ENCODE results near the gene SH3RF2. TPM values are rescaled to one million over a fixed set of nuclear protein-coding genes. Genes with fewer than 3 reads are reported as not detected.

Gene SH3RF2
- total and polyA plus RNA-seq, 2 of the 13 experiments (the other 11 are each of a cell fraction or from before 2014, with no cell fraction given) = 2.6 to 3.7 TPM

DNA sequence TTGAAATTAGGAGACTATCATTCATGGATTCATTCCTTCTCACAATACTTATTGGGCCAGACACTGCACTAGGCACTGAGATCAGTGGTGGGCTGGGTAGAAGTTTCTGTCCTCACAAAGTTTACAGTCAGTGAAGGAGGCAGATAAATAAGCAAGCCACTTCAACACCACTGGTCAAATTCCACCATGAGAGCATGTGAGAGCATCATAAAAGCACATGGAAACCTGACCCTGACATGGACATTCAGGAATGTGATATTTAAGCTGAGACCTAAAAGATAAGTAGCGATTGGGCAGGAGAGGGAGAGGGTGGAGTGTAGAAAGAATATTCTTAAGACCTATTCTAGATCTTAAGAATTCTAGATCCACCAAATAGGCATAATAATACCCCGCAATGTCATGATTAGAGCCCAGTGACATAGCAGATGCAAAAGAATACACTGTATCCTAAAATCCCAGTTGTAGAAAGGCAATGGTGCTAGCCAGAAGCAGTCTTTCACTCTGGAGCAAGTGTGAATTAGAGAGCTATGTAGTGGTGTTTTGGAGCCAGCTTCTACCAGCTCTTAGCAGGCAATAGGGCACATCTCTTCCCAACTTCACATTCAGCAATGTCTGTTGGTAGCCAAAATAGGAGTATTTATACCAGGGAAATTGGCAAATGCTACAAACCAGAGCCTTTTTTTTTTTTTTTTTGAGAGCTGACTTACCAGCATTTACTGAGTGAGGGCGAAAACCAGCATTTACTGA lies 46.4 kb downstream of the SH3RF2 start:
- in situ Hi-C loops (cut with HindIII; ENCODE audit: extremely low pct_ligation_motif_present, low pct_unique_long_range_greater_than_20kb) = loop anchor here (5.0 kb wide), 1 partner anchor 45 kb away; the partner anchor contains the start of gene SH3RF2
- no peak overlapping the region for H3K4me2 ChIP-seq (ENCODE audit: low read depth, low read length)
- TF ChIP-seq, protein P1, sequence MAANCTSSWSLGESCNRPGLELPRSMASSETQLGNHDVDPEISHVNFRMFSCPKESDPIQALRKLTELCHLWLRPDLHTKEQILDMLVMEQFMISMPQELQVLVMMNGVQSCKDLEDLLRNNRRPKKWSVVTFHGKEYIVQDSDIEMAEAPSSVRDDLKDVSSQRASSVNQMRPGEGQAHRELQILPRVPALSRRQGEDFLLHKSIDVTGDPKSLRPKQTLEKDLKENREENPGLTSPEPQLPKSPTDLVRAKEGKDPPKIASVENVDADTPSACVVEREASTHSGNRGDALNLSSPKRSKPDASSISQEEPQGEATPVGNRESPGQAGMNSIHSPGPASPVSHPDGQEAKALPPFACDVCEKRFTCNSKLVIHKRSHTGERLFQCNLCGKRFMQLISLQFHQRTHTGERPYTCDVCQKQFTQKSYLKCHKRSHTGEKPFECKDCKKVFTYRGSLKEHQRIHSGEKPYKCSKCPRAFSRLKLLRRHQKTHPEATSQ (CRISPR knock-in tag; IDR thresholded peaks at IDR 0.05; ENCODE audit: borderline replicate concordance) = no peak
- TF ChIP-seq, protein P2, sequence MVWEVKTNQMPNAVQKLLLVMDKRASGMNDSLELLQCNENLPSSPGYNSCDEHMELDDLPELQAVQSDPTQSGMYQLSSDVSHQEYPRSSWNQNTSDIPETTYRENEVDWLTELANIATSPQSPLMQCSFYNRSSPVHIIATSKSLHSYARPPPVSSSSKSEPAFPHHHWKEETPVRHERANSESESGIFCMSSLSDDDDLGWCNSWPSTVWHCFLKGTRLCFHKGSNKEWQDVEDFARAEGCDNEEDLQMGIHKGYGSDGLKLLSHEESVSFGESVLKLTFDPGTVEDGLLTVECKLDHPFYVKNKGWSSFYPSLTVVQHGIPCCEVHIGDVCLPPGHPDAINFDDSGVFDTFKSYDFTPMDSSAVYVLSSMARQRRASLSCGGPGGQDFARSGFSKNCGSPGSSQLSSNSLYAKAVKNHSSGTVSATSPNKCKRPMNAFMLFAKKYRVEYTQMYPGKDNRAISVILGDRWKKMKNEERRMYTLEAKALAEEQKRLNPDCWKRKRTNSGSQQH (CRISPR knock-in tag; IDR thresholded peaks at IDR 0.05; ENCODE audit: low read depth) = no peak
- TF ChIP-seq, protein P3, sequence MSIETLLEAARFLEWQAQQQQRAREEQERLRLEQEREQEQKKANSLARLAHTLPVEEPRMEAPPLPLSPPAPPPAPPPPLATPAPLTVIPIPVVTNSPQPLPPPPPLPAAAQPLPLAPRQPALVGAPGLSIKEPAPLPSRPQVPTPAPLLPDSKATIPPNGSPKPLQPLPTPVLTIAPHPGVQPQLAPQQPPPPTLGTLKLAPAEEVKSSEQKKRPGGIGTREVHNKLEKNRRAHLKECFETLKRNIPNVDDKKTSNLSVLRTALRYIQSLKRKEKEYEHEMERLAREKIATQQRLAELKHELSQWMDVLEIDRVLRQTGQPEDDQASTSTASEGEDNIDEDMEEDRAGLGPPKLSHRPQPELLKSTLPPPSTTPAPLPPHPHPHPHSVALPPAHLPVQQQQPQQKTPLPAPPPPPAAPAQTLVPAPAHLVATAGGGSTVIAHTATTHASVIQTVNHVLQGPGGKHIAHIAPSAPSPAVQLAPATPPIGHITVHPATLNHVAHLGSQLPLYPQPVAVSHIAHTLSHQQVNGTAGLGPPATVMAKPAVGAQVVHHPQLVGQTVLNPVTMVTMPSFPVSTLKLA (IDR thresholded peaks at IDR 0.05) = peak; percentile 82
- 0 out of 2 replicates have a peak, but pooled peaks have one; percentile 13 for TF ChIP-seq ZMYM3 (CRISPR knock-in tag; IDR thresholded peaks at IDR 0.05)
- 0 out of 2 replicates have a peak, but pooled peaks have one; percentile 74 for TF ChIP-seq ZNF383 (CRISPR knock-in tag; IDR thresholded peaks at IDR 0.05; ENCODE audit: borderline replicate concordance)
- no peak for TF ChIP-seq KDM5A (IDR thresholded peaks at IDR 0.05; ENCODE audit: borderline replicate concordance, low read length)
- TF ChIP-seq ZEB1 (IDR thresholded peaks at IDR 0.05; ENCODE audit: insufficient replicate concordance, low read depth) = no peak
- 0 out of 2 replicates have a peak, but pooled peaks have one; percentile 41 for TF ChIP-seq ZSCAN29 (CRISPR knock-in tag; conservative IDR thresholded peaks at IDR 0.05)
- TF ChIP-seq, protein P4, sequence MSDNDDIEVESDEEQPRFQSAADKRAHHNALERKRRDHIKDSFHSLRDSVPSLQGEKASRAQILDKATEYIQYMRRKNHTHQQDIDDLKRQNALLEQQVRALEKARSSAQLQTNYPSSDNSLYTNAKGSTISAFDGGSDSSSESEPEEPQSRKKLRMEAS (IDR thresholded peaks at IDR 0.05) = peak; percentile 58; the same call in 1 of the 2 replicates
- TF ChIP-seq ZNF644 (CRISPR knock-in tag; IDR thresholded peaks at IDR 0.05; ENCODE audit: low read depth) = 0 out of 2 replicates have a peak, but pooled peaks have one; percentile 38
- no peaks in the 10 kb centered on the region; the same call in 1 of the 2 replicates for H3K9me3 ChIP-seq (ENCODE audit: low read length)
- ATAC-seq (no peak), FAIRE-seq (no peak), DNase-seq (ENCODE audit: low spot score) (no peak)
- 96% methylated on average over 3 of the region's 3 CpGs for WGBS (ENCODE audit: low lambda C conversion rate)
- H3K79me2 ChIP-seq (ENCODE audit: insufficient read depth, low read length) = no peaks in the 10 kb centered on the region
- BruUV-seq (replicated peaks) = no TSS peak
- no peak overlapping the region for H2AFZ ChIP-seq (ENCODE audit: low read length)
- no peaks in the 10 kb centered on the region for H3K27me3 ChIP-seq (ENCODE audit: control insufficient read depth in 1 of 2, insufficient read depth in 2 of 2, low read length in 2 of 2)
- ChIA-PET POLR2A (interaction anchor here (1.2 to 5.8 kb wide), 4 partner anchors 13 to 46 kb away, joined by 4 to 40 read pairs (median 8); partner anchors contain the start of gene SH3RF2), CTCF (ENCODE audit: low intra/inter-chr PET ratio, low total read pairs) (no interaction called here)
- H3K36me3 ChIP-seq (replicated peaks in 1 of 2; ENCODE audit: control insufficient read depth in 1 of 2, insufficient read depth in 2 of 2, low read length in 2 of 2) = no peaks in the 10 kb centered on the region
- H3K4me3 ChIP-seq (replicated peaks in 1 of 3; ENCODE audit: insufficient read depth in 1 of 3, low read depth in 2 of 3, low read length in 3 of 3) = no peak overlapping the region
- no peak overlapping the region for H3K9ac ChIP-seq (ENCODE audit: insufficient read depth, low read depth, low read length)
- H4K20me1 ChIP-seq (ENCODE audit: insufficient read depth, low read length) = no peaks in the 10 kb centered on the region
- no peak overlapping the region for H3K27ac ChIP-seq (ENCODE audit: extremely low read length, insufficient read depth, low read length)
- intact Hi-C loops (cut with micrococcal nuclease; ENCODE audit: unreplicated experiment) = no loop called here
- H3K4me1 ChIP-seq (ENCODE audit: insufficient read depth, low read length) = peaks cover 65% of the 10 kb centered on the region
